Measurements from ENCODE around the gene AHSG.

GRCh38 chr3:186628756-186629155 is 15.9 kb downstream of the AHSG start:
- TF ChIP-seq EP300 (IDR thresholded peaks at IDR 0.05) (no peak), CTCF (IDR thresholded peaks at IDR 0.05) (no peak), POLR2A (IDR thresholded peaks at IDR 0.05) (no peak)
